ENCODE measurements around the gene FGD4.

The FGD4 gene

DNA sequence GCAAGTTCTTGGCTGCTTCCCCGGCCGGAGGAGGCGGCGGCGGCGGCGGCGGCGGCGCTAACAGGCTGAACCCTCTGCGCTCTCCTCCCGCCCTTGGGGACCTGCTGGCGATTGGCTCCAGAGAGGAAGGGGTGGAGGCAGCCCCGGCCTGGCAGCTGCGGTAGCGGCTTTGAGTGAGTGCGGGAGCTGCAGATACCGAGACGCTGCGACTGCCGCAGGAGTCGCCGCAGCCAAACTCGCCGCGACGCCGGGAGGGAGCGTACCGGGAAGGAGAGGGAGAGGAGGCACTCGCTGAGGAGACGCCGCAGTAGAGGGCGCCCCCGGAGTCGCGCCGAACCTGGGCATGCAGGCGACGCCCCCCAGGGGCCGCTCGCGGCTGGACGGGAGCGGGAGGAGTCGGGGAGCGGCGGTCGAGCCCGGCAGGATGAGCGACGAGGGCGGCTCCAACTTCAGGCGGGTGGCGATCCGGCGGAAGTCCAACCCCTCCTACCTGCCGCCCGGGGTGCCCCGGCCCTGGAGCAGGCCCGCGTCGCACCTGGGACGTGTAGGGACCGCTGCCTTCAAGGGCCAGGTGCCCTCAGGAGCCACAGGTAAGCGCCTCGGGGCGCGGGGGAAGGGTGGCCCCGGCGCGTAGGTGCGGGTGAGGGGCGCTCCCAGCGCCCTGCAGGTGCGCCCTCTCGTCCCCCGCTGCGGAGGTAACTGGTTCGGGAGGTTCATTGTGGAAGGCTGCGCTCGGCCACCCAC is at the start of gene FGD4:
Gene FGD4 (plus strand): TSS at position 189 of the 744 bp plus-strand sequence.
- Histone ChIP-seq H3K36me3 (ENCODE audit: control insufficient read depth, insufficient read depth, low read length) (no peaks in the 10 kb centered on the region), H3K79me2 (peaks cover 16% of the 10 kb centered on the region), H3K27ac (peak within 1 kb of the TSS; percentile 86), H3K4me2 (ENCODE audit: low read length) (peak within 1 kb of the TSS; percentile 75), H3K27me3 (ENCODE audit: control insufficient read depth, insufficient read depth, low read length) (no peaks in the 10 kb centered on the region), H3K9ac (peak within 1 kb of the TSS; percentile 67), H3K4me3 (ENCODE audit: low read depth, low read length) (peak within 1 kb of the TSS; percentile 72), H3K9me3 (ENCODE audit: control insufficient read depth, low read length) (no peaks in the 10 kb centered on the region), H3K4me1 (peaks cover 4% of the 10 kb centered on the region), H2AFZ (peak within 1 kb of the TSS; percentile 87)
- peak; percentile 57 for TF ChIP-seq CTCF (IDR thresholded peaks at IDR 0.05)

DNA sequence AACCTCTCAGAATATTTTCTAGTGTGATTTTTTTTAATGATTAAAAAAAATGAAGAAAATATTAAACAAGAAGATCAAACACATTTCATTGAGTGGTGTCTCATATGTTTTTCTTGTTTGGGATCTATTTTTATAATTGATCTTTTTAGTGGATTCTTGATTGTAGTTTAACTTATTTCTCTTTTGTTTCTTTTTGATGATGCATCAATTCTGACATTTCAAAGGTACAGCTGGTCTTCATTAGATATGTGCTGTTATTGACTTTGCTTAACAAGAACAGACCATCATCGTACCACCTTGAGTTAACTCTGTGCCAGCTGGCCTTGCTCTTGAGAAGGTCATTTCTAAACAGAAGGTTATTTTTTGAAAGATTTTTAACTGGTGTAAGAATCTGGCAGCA is 45.8 kb upstream of the FGD4 start:
- Histone ChIP-seq H2AFZ (no peak overlapping the region), H3K79me2 (no peaks in the 10 kb centered on the region), H3K9ac (no peak overlapping the region), H3K4me1 (peaks cover 2% of the 10 kb centered on the region), H3K4me2 (ENCODE audit: low read length) (no peak overlapping the region), H3K27ac (no peak overlapping the region), H3K4me3 (ENCODE audit: low read depth, low read length) (no peak overlapping the region), H3K27me3 (ENCODE audit: control insufficient read depth, insufficient read depth, low read length) (no peaks in the 10 kb centered on the region), H3K9me3 (ENCODE audit: control insufficient read depth, low read length) (no peaks in the 10 kb centered on the region), H3K36me3 (ENCODE audit: control insufficient read depth, insufficient read depth, low read length) (no peaks in the 10 kb centered on the region)
- TF ChIP-seq CTCF (IDR thresholded peaks at IDR 0.05): no peak

DNA sequence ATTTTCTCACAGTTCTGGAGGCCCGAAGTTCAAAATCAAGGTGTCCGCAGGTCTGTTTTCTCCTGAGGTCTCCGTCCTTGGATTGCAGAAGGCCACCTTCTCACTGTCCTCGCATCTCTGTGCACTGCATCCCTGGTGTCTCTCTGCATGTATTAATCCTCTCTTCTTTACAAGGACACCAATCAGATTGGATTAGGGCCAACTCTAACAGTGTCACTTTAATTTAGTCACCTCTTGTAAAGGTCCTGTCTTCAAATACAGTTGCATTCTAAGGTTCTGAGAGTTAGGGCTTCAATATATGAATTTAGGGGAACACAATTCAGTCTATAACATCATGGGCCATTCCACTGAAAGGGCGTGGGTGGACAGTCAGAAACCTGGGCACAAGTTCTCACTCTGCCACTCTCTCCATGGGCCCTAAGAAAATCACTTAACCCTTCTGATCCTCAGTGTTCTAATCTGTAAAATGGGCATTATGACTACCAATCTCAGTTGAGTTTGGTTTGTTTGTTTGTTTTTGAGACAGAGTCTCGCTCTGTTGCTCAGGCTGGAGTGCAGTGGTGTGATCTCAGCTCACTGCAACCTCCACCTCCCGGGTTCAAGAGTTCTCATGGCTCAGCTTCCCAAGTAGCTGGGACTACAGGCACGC is 41.6 kb upstream of the FGD4 start:
- no peaks in the 10 kb centered on the region for H3K79me2 ChIP-seq
- H3K36me3 ChIP-seq (ENCODE audit: control insufficient read depth, insufficient read depth, low read length): no peaks in the 10 kb centered on the region
- TF ChIP-seq CTCF (IDR thresholded peaks at IDR 0.05): no peak
- H3K9me3 ChIP-seq (ENCODE audit: control insufficient read depth, low read length): no peaks in the 10 kb centered on the region
- H3K27ac ChIP-seq: no peak overlapping the region
- H2AFZ ChIP-seq: no peak overlapping the region
- peaks cover 8% of the 10 kb centered on the region for H3K4me1 ChIP-seq
- no peaks in the 10 kb centered on the region for H3K27me3 ChIP-seq (ENCODE audit: control insufficient read depth, insufficient read depth, low read length)
- H3K9ac ChIP-seq: no peak overlapping the region
- no peak overlapping the region for H3K4me2 ChIP-seq (ENCODE audit: low read length)
- H3K4me3 ChIP-seq (ENCODE audit: low read depth, low read length): no peak overlapping the region

DNA sequence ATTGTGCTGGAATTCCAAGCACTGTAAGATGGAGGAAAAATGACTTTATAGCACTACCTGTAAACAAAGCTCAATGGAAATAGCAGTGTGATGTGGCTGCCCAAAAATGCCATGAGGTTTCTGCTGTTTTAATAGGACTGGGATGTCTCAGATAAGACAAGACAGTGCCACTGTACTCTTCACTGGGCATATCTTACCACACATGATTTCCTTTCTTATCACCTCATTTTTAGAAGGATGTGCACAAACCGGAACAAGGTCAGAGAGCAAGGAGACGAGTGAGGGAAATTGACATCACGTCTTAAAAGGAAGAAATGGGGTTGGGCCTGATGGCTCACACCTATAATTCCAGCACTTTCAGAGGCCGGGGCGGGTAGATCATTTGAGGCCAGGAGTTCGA is 38.4 kb upstream of the FGD4 start:
- Histone ChIP-seq H3K79me2 (no peaks in the 10 kb centered on the region), H3K4me2 (ENCODE audit: low read length) (no peak overlapping the region), H3K27me3 (ENCODE audit: control insufficient read depth, insufficient read depth, low read length) (no peaks in the 10 kb centered on the region), H3K9me3 (ENCODE audit: control insufficient read depth, low read length) (no peaks in the 10 kb centered on the region), H3K4me3 (ENCODE audit: low read depth, low read length) (no peak overlapping the region), H2AFZ (no peak overlapping the region), H3K4me1 (peaks cover 15% of the 10 kb centered on the region), H3K27ac (no peak overlapping the region), H3K36me3 (ENCODE audit: control insufficient read depth, insufficient read depth, low read length) (no peaks in the 10 kb centered on the region), H3K9ac (no peak overlapping the region)
- TF ChIP-seq CTCF (IDR thresholded peaks at IDR 0.05): no peak

Data from parathyroid adenoma (tissue), 2 donors.